ENCODE measurements around the gene TANC1.
A peak's percentile ranks its signal among the peaks of the same experiment; 100 is the strongest.

Gene TANC1

GRCh38 chr2:158996378-158996993 is 28.0 kb downstream of the TANC1 start:
- no peak for DNase-seq

GRCh38 chr2:158997037-158997790 is 28.8 kb downstream of the TANC1 start:
- DNase-seq = no peak

GRCh38 chr2:158998551-158999248 is 30.3 kb downstream of the TANC1 start:
- DNase-seq = peak; percentile 68

GRCh38 chr2:158999458-158999857 is 31.0 kb downstream of the TANC1 start:
- DNase-seq = peak; percentile 32

GRCh38 chr2:159000072-159000471 is 31.6 kb downstream of the TANC1 start:
- no peak for DNase-seq

- DNase-seq = no peak
Measured at GRCh38 chr2:159002462-159003111, 34.1 kb downstream of the TANC1 start.

- no peak for DNase-seq
Measured at GRCh38 chr2:159003555-159003954, 35.1 kb downstream of the TANC1 start.

- no peak for DNase-seq
Measured at GRCh38 chr2:159004849-159005248, 36.4 kb downstream of the TANC1 start.

- DNase-seq = no peak
Measured at GRCh38 chr2:159009940-159010339, 41.5 kb downstream of the TANC1 start.

- peak; percentile 82 for DNase-seq
Measured at GRCh38 chr2:159010340-159010739, 41.9 kb downstream of the TANC1 start.

GRCh38 chr2:159010963-159011362 is 42.5 kb downstream of the TANC1 start:
- peak; percentile 18 for DNase-seq

GRCh38 chr2:159012142-159012541 is 43.7 kb downstream of the TANC1 start:
- DNase-seq = no peak

- no peak for DNase-seq
Measured at GRCh38 chr2:159013103-159013502, 44.7 kb downstream of the TANC1 start.

GRCh38 chr2:159015174-159015573 is 46.7 kb downstream of the TANC1 start:
- DNase-seq = no peak

- no peak for DNase-seq
Measured at GRCh38 chr2:159015823-159016222, 47.4 kb downstream of the TANC1 start.

GRCh38 chr2:159017837-159018236 is 49.4 kb downstream of the TANC1 start:
- no peak for DNase-seq

- no peak for DNase-seq
Measured at GRCh38 chr2:159019021-159019420, 50.6 kb downstream of the TANC1 start.

- DNase-seq = no peak
Measured at GRCh38 chr2:159022019-159022418, 53.6 kb downstream of the TANC1 start.

- no peak for DNase-seq
Measured at GRCh38 chr2:159026170-159026569, 57.7 kb downstream of the TANC1 start.

- no peak for DNase-seq
Measured at GRCh38 chr2:159028776-159029175, 60.3 kb downstream of the TANC1 start.

- DNase-seq = no peak
Measured at GRCh38 chr2:159029936-159030335, 61.5 kb downstream of the TANC1 start.

GRCh38 chr2:159030674-159031380 is 62.4 kb downstream of the TANC1 start:
- peak; percentile 87 for DNase-seq

- DNase-seq = no peak
Measured at GRCh38 chr2:159032146-159032545, 63.7 kb downstream of the TANC1 start.
